Skeletal muscle satellite cell (primary cell): ENCODE measurements around the gene TPCN2. TPM values are rescaled to one million over a fixed set of nuclear protein-coding genes. Genes with fewer than 3 reads are reported as not detected.
"Not testable (repeated sequence)": the region's sequence is repeated elsewhere in the genome, so short reads cannot be mapped to it uniquely, and the experiment has no call there.

Experiments
- H3K27me3 ChIP-seq: 2 replicates; pipeline ENCODE4 v1.7.0; 2013; ENCODE audit warnings: low read length; ENCODE audit not compliant: control insufficient read depth, insufficient read depth
- H3K36me3 ChIP-seq: 2 replicates; pipeline ENCODE4 v1.7.0; 2013; ENCODE audit warnings: mild to moderate bottlenecking, control low read depth, low read length; ENCODE audit not compliant: insufficient read depth
- H3K4me1 ChIP-seq: 2 replicates; pipeline ENCODE4 v1.7.0; 2013; ENCODE audit warnings: low read length; ENCODE audit not compliant: control insufficient read depth, insufficient read depth
- H3K4me2 ChIP-seq: 2 replicates; pipeline ENCODE4 v1.7.0; 2013; ENCODE audit warnings: mild to moderate bottlenecking, low read length
- H3K4me3 ChIP-seq: 2 replicates; pipeline ENCODE4 v1.7.0; 2013; ENCODE audit warnings: low read length
- H3K9ac ChIP-seq: 2 replicates; pipeline ENCODE4 v1.7.0; 2013; ENCODE audit warnings: mild to moderate bottlenecking, low read depth, low read length, moderate library complexity
- H3K9me3 ChIP-seq: replicated peaks from 2 replicates; pipeline ENCODE4 v1.7.0; 2013; ENCODE audit warnings: mild to moderate bottlenecking, control low read depth, low read length
- total RNA-seq: library from RNA; depleted of rRNA; stranded (reverse); fragments of >200 nt; gene quantifications from 2 replicates; pipeline ENCODE4 v1.2.3, GENCODE V29; 2012; rRNA removed

Gene TPCN2
- 8.7 and 9.1 TPM in 2 replicates for total RNA-seq

DNA sequence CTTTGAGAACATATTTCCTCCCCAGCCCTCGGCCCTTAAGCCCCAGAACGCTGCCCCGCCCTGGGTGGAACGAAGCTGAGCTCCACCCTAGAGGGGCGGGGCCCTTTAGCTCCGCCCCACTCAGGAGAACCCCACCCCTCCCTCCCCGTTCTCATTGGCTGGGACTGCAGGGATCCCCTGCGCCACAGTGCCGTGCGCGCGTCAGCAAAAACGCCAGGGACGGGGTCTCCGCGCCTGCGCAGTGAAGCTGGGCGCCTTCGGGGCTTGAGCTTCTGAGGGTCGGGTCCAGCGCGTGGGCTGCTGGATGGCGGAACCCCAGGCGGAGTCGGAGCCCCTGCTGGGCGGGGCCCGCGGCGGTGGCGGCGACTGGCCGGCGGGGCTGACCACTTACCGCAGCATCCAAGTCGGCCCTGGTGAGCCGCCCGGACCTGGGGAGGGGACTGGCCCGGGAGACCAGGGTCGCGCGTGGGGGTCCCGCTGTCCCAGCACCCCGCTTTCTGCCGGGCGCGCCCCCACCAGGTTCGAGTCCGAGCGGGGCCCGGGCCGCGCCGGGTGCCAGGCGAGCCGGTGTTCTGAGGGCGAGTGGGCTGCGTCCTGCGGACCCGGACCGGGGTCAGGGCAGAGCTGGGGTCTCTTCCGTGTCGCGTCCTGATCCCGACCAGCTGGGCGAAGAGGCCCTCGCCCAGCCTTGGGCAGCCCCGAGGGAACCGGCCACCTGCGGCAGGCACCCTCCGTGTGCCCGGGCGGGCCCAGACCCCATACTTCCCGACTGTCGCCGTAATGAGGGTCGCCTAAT lies at the start of gene TPCN2:
TPCN2 (plus strand) TSS at position 239 of the 796 bp plus-strand sequence; CDS start at position 305, 66 bp downstream.
- Histone ChIP-seq H3K36me3 (peaks cover 3% of the 10 kb centered on the region), H3K4me3 (peak within 1 kb of the TSS; percentile 91), H3K4me2 (peak within 1 kb of the TSS; percentile 84), H3K4me1 (peaks cover 39% of the 10 kb centered on the region), H3K27me3 (no peaks in the 10 kb centered on the region), H3K9ac (peak within 1 kb of the TSS; percentile 95), H3K9me3 (no peaks in the 10 kb centered on the region)

DNA sequence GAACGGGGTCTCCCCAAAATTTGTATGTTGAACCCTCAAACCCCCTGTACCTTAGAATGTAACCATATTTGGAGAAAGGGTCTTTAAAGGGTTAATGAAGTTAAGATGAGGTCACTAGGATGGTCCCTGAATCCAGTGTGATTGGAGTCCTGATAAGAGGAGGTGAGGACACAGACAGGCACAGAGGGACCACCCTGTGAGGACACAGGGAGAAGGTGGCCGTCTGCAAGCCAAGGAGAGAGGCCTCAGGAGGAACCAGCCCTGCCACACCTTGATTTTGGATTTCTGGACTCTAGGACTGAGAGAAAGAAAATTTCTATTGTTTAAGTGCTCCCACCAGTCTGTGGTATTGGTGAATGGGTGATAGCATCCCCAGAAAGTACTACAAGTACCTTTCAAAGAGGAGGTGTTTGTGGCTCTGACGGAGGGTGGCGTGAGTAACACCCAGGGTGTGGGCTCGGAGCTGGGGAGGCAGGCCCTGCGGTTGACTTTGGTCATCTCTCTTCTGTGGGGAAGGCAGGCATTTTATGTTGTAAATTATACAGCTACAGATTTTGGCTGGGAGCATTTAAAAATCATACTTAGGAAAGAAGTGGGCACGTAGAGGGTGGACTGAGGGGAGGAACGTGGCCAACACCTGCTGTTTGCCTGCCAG lies 49.5 kb upstream of the TPCN2 start:
- no peaks in the 10 kb centered on the region for H3K9me3 ChIP-seq
- H3K9ac ChIP-seq: no peak overlapping the region
- H3K36me3 ChIP-seq: no peaks in the 10 kb centered on the region
- peaks cover 30% of the 10 kb centered on the region for H3K4me1 ChIP-seq
- no peak overlapping the region for H3K4me3 ChIP-seq
- peaks cover 6% of the 10 kb centered on the region for H3K27me3 ChIP-seq
- H3K4me2 ChIP-seq: no peak overlapping the region

DNA sequence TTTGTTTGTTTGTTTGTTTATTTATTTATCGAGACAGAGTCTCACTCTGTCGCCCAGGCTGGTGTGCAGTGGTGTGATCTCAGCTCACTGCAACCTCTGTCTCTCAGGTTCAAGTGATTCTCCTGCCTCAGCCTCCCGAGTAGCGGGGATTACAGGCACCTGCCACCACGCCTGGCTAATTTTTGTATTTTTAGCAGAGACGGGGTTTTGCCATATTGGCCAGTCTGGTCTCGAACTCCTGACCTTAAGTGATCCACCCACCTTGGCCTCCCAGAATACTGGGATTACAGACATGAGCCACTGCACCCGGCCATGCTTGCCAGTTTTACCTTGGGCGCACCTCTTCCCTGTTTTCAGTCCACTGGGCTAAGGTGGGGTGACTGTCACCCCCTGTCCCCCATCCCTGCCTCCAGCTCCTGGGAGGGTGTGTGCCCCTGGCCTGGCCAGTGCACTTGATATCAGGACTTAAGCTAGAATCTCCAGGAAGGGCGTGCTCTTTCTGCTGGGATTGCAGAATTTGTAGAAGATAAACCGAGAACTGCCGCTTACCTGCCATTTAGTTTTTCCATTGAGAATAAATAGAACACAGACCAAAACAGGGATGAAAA lies 48.9 kb upstream of the TPCN2 start:
- H3K4me3 ChIP-seq, H3K4me2 ChIP-seq, H3K27me3 ChIP-seq, H3K9me3 ChIP-seq, H3K36me3 ChIP-seq: not testable (repeated sequence)
- Histone ChIP-seq H3K9ac (peak overlapping the region; percentile 17), H3K4me1 (peaks cover 30% of the 10 kb centered on the region)

DNA sequence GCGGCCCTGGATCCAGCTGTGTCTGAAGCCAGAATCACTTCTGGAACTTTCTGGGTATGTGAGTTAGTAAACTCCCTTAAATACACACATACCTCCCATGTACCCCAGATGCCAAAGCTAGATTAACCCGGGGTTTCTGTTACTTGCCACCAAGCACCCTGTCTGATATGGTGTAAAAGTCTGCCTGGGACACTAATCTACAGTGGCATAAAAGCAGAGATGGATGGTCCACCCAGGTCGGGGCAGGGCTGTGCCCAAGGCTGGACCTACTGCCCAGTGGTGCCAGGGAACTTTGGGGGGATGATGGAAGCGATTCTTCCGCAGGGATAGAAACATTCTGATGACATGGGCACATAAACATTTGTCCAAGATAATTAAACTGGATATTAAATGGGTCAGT lies 48.3 kb upstream of the TPCN2 start:
- peaks cover 30% of the 10 kb centered on the region for H3K4me1 ChIP-seq
- peak overlapping the region; percentile 17 for H3K9ac ChIP-seq
- peak overlapping the region; percentile 42 for H3K4me2 ChIP-seq
- no peak overlapping the region for H3K4me3 ChIP-seq
- no peaks in the 10 kb centered on the region for H3K9me3 ChIP-seq
- no peaks in the 10 kb centered on the region for H3K36me3 ChIP-seq
- no peaks in the 10 kb centered on the region for H3K27me3 ChIP-seq

DNA sequence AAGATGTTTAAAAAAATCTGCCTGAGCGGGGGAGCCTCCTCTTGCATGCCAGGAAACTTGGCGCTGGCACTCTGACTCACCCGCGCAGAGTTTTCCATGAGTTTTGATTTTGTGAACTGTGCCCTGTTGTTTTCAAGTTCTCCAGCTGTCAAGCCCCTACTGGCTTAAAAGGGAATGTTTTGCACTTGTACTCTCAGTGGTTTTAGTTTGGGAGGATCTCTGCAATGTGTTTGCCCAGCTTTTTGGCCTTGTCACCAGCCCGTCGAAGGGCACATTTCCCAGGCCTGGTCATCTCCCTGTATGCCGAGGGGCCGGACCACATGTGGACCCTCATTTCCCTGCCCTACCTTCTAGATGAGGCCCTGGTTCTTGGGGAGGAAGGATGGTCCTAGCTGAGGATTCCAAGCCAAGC lies 47.9 kb upstream of the TPCN2 start:
- no peak overlapping the region for H3K4me3 ChIP-seq
- H3K4me1 ChIP-seq: peaks cover 30% of the 10 kb centered on the region
- H3K9ac ChIP-seq: peak overlapping the region; percentile 18
- peak overlapping the region; percentile 42 for H3K4me2 ChIP-seq
- no peaks in the 10 kb centered on the region for H3K27me3 ChIP-seq
- H3K9me3 ChIP-seq: no peaks in the 10 kb centered on the region
- no peaks in the 10 kb centered on the region for H3K36me3 ChIP-seq

DNA sequence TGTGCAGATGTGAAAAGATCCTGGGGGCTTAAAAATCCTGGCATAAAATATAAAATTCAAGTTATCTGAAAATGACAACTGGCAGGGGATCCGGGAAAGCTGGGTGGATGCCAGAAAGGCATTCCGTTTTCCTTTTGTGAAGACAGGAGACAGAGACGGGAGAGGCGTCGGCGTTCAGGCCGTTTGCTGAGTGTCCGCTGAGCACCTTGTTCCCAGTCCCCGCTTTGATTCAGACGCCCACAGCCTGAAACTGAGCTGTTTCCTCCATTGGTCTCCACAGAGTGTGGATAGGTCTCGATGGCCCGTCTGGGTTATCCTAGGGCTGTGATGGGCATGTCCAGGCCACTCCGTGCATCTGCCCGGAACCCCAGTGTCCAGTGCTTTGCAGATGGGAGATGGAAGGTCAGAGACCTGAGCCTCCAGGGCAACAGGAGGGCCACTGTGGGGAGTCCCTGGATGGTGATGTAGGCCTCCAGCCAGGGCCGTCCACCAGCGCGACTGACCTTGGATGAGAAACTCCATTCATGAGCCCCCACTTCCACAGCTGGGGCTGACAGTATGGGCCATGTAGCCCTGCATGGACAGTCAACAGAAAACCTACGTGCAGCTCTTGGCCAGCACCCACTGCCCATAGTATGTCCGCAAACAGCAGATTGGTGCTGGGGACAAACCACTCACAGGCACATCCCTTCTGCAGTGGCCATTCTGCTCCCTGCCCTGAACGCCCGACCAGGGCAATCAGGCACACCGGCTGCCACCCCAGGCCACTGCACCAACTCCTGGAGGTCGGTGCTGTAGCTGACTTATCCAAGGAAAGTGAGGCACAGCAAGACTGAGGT lies 47.3 kb upstream of the TPCN2 start:
- H3K9me3 ChIP-seq: no peaks in the 10 kb centered on the region
- H3K4me1 ChIP-seq: peaks cover 30% of the 10 kb centered on the region
- no peaks in the 10 kb centered on the region for H3K27me3 ChIP-seq
- peak overlapping the region; percentile 5 for H3K4me2 ChIP-seq
- peak overlapping the region; percentile 18 for H3K9ac ChIP-seq
- no peaks in the 10 kb centered on the region for H3K36me3 ChIP-seq
- no peak overlapping the region for H3K4me3 ChIP-seq

DNA sequence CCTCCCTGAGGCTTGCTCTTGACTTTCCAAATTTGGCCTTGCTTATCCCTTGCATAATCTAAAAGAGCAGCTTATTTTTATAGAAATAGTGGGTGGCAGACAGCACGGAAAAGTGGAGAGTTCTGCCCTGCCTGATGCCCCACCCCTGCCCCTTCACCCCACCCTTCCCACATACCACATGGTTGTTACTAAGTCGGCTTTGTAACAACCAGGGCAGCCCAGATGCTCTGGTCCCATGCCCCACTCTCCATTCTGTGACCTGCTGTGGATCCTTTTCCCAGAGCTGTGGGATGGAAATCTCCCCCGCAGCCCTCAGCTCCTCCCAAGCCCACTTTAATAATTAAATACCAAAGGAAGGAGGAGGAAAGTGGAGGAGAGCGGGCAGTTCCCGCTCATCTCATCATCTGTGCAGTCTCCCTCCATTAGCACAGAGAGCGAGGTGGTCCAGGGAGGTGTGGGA lies 46.6 kb upstream of the TPCN2 start:
- peaks cover 30% of the 10 kb centered on the region for H3K4me1 ChIP-seq
- no peaks in the 10 kb centered on the region for H3K27me3 ChIP-seq
- H3K4me3 ChIP-seq: no peak overlapping the region

DNA sequence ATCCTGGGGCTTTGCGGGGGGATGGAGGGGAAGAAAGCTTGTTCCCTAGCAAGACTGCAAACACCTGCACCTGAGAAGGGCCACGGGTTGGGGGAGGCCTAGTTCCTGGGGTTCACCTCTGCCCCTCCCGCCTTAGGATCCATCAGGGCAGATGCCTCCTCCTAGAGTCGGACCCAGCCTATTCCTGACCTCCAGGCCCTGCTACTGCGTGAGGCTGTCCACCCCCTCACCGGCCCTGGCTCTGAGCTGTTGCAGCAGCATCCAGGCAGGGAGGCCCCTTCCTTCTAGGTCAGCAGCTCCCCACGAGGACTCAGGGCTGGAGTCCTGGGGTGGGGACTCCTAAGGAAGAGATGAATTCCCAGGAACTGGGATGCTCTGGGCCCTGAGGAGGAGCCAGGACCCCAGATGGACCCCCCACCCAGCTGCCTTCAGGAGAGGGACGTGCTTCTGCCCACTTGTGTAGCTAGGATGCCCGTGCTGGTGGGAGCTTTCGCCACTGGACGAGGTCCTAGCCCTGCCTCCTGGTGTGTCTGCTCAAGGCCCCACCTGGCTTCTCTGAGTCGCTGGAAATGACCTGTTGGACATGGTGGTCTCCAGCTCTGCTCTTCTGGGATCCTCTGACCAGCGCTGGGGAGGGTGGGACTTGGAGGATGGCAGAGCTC lies 46.0 kb upstream of the TPCN2 start:
- H3K9me3 ChIP-seq: no peaks in the 10 kb centered on the region
- H3K27me3 ChIP-seq: no peaks in the 10 kb centered on the region
- H3K4me2 ChIP-seq: no peak overlapping the region
- H3K9ac ChIP-seq: no peak overlapping the region
- H3K36me3 ChIP-seq: no peaks in the 10 kb centered on the region
- peaks cover 32% of the 10 kb centered on the region for H3K4me1 ChIP-seq
- H3K4me3 ChIP-seq: no peak overlapping the region

More for the DNA sequence above, 46.6 kb upstream of the TPCN2 start:
- no peaks in the 10 kb centered on the region for H3K9me3 ChIP-seq
- no peak overlapping the region for H3K9ac ChIP-seq
- H3K4me2 ChIP-seq: no peak overlapping the region
- H3K36me3 ChIP-seq: no peaks in the 10 kb centered on the region

DNA sequence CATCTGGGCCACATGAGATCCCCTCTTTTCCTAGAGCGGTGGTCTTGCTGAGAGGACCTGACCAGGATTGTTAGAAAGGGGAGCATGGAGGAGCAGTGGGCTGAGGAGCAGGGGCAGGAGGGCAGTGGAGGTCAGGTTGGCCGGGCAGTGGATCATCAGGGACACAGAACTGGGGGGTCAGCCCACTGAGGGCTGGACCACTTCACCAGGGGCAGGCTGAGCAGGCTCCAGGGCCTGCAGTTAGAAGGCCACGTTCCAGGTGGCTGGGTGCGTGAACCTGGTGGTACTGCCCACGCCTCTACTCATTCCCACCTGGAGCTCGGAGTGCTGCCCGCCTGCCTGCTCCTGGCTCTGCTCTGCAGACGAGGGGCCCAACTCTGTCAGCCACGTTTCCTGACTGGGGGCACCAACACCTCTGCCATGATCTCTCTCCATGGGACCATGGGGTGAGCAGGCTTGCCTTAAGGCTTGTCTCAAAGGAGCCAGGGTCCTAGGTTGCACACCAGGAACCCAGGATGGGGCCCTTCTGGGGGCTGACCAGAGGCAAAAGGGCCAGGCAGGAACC lies 45.3 kb upstream of the TPCN2 start:
- H3K36me3 ChIP-seq: no peaks in the 10 kb centered on the region
- H3K4me3 ChIP-seq: no peak overlapping the region
- peaks cover 37% of the 10 kb centered on the region for H3K4me1 ChIP-seq
- H3K27me3 ChIP-seq: no peaks in the 10 kb centered on the region
- H3K9ac ChIP-seq: no peak overlapping the region
- no peaks in the 10 kb centered on the region for H3K9me3 ChIP-seq
- H3K4me2 ChIP-seq: no peak overlapping the region

DNA sequence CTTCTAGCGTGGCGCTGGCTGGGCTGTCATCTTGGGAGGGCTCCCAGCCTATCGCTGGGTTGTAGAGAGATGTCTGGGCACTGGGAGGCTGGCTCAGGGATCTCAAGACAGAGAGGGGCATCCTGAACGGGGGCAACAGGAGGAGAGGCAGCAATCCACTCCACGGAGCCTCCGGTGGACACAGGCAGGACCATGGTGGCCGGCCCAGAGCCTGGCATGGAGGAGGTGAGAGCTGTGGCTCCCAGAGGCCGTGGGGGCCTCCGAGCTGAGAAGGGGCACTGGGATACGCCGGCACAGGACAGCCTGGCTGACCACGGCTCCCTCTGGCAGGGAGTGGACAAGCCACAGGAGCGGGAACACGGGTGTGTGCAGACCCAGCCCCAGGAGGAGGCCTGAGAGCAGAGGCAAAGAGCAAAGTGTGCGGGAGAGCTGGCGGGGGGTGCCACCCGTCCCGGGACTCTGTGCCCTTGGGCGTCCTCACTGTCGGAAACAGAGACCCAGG lies 44.8 kb upstream of the TPCN2 start:
- Histone ChIP-seq H3K4me1 (peaks cover 39% of the 10 kb centered on the region), H3K4me3 (no peak overlapping the region), H3K27me3 (no peaks in the 10 kb centered on the region), H3K9ac (no peak overlapping the region), H3K9me3 (no peaks in the 10 kb centered on the region), H3K4me2 (no peak overlapping the region), H3K36me3 (no peaks in the 10 kb centered on the region)
